Subcutaneous abdominal adipose tissue (tissue), 5 donors: ENCODE data around the gene MRPL1.

Source experiments
- H3K27ac ChIP-seq: one replicate; pipeline ENCODE4 v1.7.0; 2013; ENCODE audit warnings: low read depth, mild to moderate bottlenecking, inconsistent platforms, low read length, moderate library complexity
- H3K27me3 ChIP-seq, 5 donors: one replicate each; pipeline ENCODE4 v1.7.0; 2013; ENCODE audit warnings: low read length in 5 of 5, inconsistent platforms in 1 of 5; ENCODE audit not compliant: control insufficient read depth in 5 of 5, insufficient read depth in 4 of 5
- H3K36me3 ChIP-seq, 5 donors: one replicate each; pipeline ENCODE4 v1.7.0; 2013; ENCODE audit warnings: low read length in 5 of 5; ENCODE audit not compliant: control insufficient read depth in 5 of 5, insufficient read depth in 5 of 5
- H3K4me1 ChIP-seq, 5 donors: one replicate each; pipeline ENCODE4 v1.7.0; 2013; ENCODE audit warnings: low read length in 5 of 5, mild to moderate bottlenecking in 3 of 5, moderate library complexity in 1 of 5; ENCODE audit not compliant: control insufficient read depth in 5 of 5, insufficient read depth in 5 of 5
- H3K4me3 ChIP-seq, 5 donors: one replicate each; pipeline ENCODE4 v1.7.0; 2013; ENCODE audit warnings: low read length in 5 of 5, low read depth in 1 of 5
- H3K9ac ChIP-seq, 5 donors: one replicate each; pipeline ENCODE4 v1.7.0; 2013; ENCODE audit warnings: low read length in 5 of 5, mild to moderate bottlenecking in 4 of 5, moderate library complexity in 3 of 5
- H3K9me3 ChIP-seq, 5 donors: one replicate each; pipeline ENCODE4 v1.7.0; 2013; ENCODE audit warnings: low read length in 5 of 5; ENCODE audit not compliant: control insufficient read depth in 5 of 5
- donor health status: healthy.
- donor health status: healthy.
- donor health status: healthy.
- donor health status: healthy.
- donor health status: healthy.

The MRPL1 gene

DNA sequence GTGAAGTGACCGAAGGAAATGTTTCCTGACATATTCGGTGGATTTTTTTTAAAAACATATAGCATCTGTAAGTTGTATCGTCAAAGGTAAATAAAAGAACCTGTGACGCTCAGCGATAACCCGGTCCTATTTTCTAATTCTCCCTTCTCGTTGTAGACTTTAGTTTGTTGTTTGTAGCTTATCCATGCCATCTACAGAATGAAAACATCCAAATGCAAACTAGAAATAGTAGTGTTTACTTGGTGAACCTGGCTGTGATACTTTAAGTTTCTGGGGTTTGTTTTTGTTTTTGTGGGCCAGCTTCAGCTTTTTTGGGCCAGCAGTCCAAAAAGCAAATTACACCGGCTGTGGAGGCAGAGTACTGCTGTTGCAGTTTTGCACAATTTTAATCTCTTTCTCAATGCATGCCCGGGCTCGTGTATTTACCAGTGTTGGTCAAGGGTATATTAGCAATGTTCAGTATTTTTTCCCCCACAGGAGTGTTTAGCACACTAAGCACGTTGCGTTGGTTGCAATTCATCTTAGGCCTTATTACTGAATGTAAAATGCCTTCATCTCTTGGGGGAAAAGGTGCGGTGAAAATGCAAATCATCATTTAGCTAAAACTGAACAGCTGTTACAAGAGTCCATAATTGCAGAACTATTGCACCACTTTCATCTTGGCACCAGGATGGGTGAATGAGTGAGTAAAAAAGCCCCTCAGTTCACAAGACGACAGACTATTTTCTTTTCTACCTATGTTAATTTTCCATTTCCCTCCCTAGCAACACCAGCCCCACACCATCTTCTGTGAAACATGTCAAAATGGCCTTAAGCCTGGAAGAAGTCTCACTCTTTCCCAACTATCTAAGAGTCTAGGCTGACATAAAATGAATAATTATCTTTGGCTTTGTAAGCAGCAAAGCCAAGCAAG, 41.7 kb upstream of the MRPL1 start:
- H3K27ac ChIP-seq: peak overlapping the region; percentile 91
- no peaks in the 10 kb centered on the region for H3K36me3 ChIP-seq
- H3K9ac ChIP-seq: peak overlapping the region; percentile 79 to 95 (median 91)
- peak overlapping the region; percentile 80 to 94 (median 92) for H3K4me3 ChIP-seq
- H3K4me1 ChIP-seq: peaks cover 7 to 25% (median 19%) of the 10 kb centered on the region in 5 donors
- H3K27me3 ChIP-seq: no peaks in the 10 kb centered on the region
- no peaks in the 10 kb centered on the region for H3K9me3 ChIP-seq

DNA sequence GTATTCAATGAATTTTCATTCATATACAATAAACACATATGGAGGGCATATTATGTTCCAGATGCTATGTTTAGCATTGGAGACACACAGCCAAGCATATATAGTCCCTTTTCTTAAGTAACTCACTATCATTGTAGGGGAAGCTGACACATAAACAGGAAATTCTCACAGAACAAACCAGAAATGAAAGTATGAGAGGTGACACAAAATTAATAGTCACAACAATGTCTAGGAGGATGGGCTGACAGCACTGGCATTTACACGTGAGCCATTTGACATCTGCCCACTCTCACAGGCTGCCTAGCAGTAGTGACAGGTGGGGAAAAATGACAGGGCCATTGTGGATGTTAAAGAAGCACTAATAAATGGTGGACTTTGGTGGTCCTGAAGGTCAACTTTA, 40.9 kb upstream of the MRPL1 start:
- Histone ChIP-seq H3K4me3 (no peak overlapping the region), H3K27me3 (no peaks in the 10 kb centered on the region), H3K4me1 (peaks cover 7 to 25% (median 19%) of the 10 kb centered on the region in 5 donors), H3K36me3 (no peaks in the 10 kb centered on the region), H3K9ac (no peak overlapping the region), H3K27ac (no peak overlapping the region), H3K9me3 (no peaks in the 10 kb centered on the region)

DNA sequence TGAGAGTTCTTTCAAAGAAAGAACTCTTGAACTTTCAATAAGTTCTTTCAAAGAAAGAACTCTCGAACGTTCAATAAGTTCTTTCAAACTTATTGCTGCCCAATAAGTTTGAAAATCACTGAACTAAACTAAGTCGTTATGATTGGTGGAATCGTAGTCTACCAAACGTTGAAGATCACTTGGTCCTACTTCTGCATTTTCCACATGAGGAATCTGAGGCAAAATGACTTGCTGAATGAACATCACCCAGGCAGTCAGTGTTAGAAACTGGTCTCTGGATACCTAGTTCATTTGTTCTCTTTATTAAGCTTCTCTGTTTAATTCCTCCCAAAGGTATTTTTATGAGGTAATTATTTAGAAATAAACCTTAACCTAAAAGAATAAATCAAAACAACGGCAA, 36.4 kb upstream of the MRPL1 start:
- no peak overlapping the region for H3K4me3 ChIP-seq

DNA sequence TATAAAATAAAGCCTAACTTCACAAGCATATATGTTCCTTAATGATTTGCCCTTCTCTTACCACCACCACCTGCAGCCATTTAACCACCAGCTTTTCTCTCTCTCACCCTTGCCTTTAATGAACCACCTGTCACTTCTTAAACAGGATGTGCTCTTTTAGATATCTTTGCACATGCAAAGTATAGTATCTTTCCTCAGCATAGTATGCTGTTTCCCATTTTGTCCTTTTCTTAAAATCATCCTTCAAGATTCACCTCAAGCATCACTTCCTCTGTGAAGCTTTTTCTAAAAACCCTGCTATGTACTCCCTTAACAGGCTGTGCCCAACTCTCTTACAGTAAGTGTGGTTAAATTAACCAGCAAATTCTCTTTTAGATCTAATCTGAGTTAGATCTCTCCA, 35.3 kb upstream of the MRPL1 start:
- no peaks in the 10 kb centered on the region for H3K36me3 ChIP-seq
- no peaks in the 10 kb centered on the region for H3K4me1 ChIP-seq
- no peak overlapping the region for H3K27ac ChIP-seq

More for the DNA sequence above, 36.4 kb upstream of the MRPL1 start:
- peaks cover 0 to 3% (median 0%) of the 10 kb centered on the region in 5 donors for H3K27me3 ChIP-seq
- no peak overlapping the region for H3K9ac ChIP-seq
- H3K9me3 ChIP-seq: no peaks in the 10 kb centered on the region
- H3K36me3 ChIP-seq: no peaks in the 10 kb centered on the region
- H3K27ac ChIP-seq: no peak overlapping the region
- peaks cover under 1 to 8% (median 2%) of the 10 kb centered on the region in 5 donors for H3K4me1 ChIP-seq

DNA sequence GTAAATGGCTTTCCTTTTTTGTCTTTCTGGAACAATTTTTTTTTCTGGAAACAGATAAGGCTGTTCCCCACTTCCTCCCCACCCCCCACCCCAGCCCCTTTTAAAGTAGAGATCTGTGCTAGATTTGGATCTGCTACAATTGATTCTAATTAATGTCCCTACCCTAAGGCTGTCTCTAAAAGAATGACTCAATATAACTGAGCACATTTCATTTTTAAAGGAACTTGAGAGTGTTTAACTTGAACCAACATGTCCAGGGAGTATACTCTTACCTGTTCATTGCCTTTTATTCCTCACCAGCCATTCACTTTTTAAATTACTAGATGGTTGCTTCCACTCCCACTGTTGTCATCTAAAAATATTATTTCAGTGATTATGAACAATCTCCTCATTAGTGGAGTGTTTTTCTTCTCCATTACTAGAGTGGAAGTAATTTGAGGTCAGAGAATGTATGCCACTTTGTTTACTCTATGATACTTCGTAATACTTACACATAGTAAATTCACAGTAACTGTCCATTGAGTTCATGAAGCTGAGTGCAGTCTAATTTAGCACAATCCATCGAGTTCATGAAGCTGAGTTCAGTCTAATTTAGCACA, 29.4 kb upstream of the MRPL1 start:
- Histone ChIP-seq H3K9me3 (no peaks in the 10 kb centered on the region), H3K9ac (no peak overlapping the region), H3K27ac (no peak overlapping the region), H3K27me3 (peaks cover 0 to 3% (median 0%) of the 10 kb centered on the region in 5 donors), H3K4me3 (no peak overlapping the region), H3K36me3 (no peaks in the 10 kb centered on the region), H3K4me1 (no peaks in the 10 kb centered on the region)

More for the DNA sequence above, 35.3 kb upstream of the MRPL1 start:
- Histone ChIP-seq H3K9me3 (no peaks in the 10 kb centered on the region), H3K9ac (no peak overlapping the region), H3K27me3 (peaks cover 0 to 3% (median 0%) of the 10 kb centered on the region in 5 donors), H3K4me3 (no peak overlapping the region)

DNA sequence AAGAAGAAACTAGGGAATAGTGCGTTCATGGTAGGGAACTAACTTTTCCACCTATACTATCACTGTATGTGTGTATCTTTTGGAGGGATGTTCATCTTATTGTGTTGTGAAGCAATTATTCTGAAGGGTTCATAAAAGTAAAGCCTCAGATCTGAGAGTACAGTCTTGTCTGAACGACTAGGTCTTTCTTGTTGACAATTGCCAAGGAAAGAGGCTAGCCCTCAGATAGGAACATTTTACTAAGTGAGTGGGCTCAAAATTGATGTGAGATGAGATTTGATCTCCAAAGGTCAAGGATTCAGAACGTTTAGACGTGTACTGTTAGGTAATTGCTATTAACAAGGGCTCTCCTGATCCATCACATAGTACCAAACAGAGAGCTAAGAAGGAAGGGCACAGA, 28.2 kb upstream of the MRPL1 start:
- Histone ChIP-seq H3K27ac (no peak overlapping the region), H3K4me1 (no peaks in the 10 kb centered on the region), H3K36me3 (no peaks in the 10 kb centered on the region), H3K4me3 (no peak overlapping the region), H3K27me3 (no peaks in the 10 kb centered on the region), H3K9me3 (no peaks in the 10 kb centered on the region), H3K9ac (no peak overlapping the region)

DNA sequence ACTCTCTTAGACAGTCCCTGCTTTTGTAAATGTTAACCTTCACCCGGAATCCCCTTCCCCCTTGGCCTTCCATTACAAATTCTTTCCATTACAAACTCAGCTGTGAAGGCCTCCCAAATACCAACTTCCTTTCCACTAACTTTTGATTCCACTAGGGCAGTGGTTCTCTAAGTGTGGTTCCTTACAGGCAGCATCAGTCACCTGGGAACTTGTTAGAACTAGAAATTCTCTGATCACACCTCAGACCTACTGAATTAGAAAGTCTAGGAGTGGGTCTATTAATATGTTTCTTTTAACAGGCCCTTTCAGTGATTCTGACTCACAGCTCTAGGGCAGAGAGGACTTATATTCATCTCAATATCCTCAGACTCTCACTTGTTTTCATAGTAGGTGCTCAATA, 19.0 kb upstream of the MRPL1 start:
- Histone ChIP-seq H3K27me3 (no peaks in the 10 kb centered on the region), H3K4me1 (no peaks in the 10 kb centered on the region), H3K4me3 (no peak overlapping the region), H3K9me3 (no peaks in the 10 kb centered on the region), H3K36me3 (no peaks in the 10 kb centered on the region), H3K27ac (no peak overlapping the region), H3K9ac (no peak overlapping the region)

DNA sequence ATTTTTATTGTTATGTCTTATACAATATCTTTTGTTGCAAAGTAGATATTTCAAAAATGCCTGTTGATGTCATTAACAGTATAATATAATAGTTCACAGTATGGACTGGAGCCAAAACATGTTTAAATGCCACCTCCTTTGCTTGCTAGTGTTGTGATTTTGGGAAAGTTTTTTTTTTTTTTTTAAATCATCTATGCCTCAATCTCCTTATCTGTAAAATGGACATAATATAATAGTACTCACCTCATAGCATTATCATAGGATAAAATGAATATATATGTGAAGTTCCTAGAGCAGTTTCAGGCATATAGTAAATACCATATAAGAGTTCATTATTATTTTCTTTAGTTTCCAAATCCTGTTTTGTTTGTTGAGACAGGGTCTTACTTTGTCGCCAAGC, 18.3 kb upstream of the MRPL1 start:
- H3K4me3 ChIP-seq: no peak overlapping the region
- no peak overlapping the region for H3K27ac ChIP-seq
- no peaks in the 10 kb centered on the region for H3K4me1 ChIP-seq
- H3K36me3 ChIP-seq: no peaks in the 10 kb centered on the region
- no peak overlapping the region for H3K9ac ChIP-seq
- no peaks in the 10 kb centered on the region for H3K27me3 ChIP-seq
- no peaks in the 10 kb centered on the region for H3K9me3 ChIP-seq

DNA sequence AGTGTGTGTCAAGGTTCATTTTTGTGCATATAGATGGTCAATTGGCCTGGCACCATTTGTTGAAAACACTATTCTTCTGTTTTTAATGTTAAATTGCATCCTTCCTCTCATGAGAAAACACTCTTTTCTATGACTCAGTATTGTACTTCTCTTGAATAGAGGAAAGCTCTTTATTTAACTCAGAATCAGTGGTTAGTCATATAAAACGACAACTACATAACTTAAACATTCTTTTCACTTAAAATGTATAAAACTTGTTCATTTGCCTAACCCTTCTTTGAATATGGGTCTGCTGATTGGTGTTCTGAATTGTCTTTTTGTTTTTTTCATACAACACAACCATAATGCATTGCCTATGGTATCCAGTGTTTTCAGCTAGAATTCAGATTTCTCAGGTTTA, 17.2 kb upstream of the MRPL1 start:
- Histone ChIP-seq H3K9ac (no peak overlapping the region), H3K27me3 (peaks cover 0 to 4% (median 0%) of the 10 kb centered on the region in 5 donors), H3K9me3 (no peaks in the 10 kb centered on the region), H3K27ac (no peak overlapping the region), H3K4me3 (no peak overlapping the region), H3K36me3 (no peaks in the 10 kb centered on the region), H3K4me1 (no peaks in the 10 kb centered on the region)

DNA sequence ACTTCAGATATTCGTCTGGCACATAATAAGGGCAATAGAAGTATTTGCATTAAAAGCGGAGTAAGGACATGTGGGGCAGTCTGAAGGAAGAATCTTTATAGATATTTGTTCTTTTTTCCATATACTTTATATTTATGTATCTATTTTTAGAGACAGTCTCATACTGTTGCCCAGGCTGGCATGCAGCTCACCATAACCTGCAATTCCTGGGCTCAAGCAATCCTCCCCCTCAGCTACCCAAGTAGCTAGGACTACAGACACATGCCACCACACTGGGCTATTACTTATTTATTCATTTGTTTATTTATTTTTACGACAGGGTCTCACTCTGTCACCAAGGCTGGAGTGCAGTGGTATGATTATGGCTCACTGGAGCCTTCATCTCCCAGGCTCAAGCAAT, 16.7 kb upstream of the MRPL1 start:
- Histone ChIP-seq H3K27ac (no peak overlapping the region), H3K9me3 (no peaks in the 10 kb centered on the region), H3K4me3 (no peak overlapping the region), H3K36me3 (no peaks in the 10 kb centered on the region), H3K27me3 (peaks cover 0 to 4% (median 0%) of the 10 kb centered on the region in 5 donors), H3K4me1 (no peaks in the 10 kb centered on the region), H3K9ac (no peak overlapping the region)
